NB4 (cell line): Measurements from ENCODE around the gene IL23R.

Experiments
- POLR2A ChIP-seq: IDR thresholded peaks from 2 replicates; pipeline ENCODE4 v1.6.1; 2011; ENCODE audit warnings: mild to moderate bottlenecking; ENCODE audit not compliant: insufficient read length; ENCODE audit errors: extremely low read depth
- TF ChIP-seq, protein P1 (sequence below): IDR thresholded peaks from one replicate; pipeline ENCODE4 v1.5.1; 2012; ENCODE audit warnings: low read depth, low read length
- TF ChIP-seq, protein P2 (sequence below): IDR thresholded peaks from 2 replicates; pipeline ENCODE4 v1.6.1; 2011; ENCODE audit warnings: low read depth, low read length

DNA sequence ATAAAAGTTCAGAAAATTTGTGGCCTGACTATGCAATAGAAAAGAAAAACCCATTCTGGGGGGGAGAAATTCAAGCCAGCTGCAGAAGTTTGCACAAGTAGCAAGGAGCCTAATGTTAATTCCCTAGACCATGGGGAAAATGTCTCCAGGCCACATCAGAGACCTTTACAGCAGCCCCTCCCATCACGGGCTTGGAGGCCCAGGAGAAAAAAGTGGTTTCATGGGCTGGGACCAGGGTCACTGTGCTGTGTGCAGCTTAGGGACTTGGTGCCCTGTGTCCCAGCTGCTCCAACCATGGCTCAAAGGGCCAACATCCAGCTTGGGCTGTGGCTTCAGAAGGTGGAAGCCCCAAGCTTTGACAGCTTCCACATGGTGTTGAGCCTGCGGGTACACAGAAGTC is 42.0 kb downstream of the IL23R start:
- TF ChIP-seq, protein P1, sequence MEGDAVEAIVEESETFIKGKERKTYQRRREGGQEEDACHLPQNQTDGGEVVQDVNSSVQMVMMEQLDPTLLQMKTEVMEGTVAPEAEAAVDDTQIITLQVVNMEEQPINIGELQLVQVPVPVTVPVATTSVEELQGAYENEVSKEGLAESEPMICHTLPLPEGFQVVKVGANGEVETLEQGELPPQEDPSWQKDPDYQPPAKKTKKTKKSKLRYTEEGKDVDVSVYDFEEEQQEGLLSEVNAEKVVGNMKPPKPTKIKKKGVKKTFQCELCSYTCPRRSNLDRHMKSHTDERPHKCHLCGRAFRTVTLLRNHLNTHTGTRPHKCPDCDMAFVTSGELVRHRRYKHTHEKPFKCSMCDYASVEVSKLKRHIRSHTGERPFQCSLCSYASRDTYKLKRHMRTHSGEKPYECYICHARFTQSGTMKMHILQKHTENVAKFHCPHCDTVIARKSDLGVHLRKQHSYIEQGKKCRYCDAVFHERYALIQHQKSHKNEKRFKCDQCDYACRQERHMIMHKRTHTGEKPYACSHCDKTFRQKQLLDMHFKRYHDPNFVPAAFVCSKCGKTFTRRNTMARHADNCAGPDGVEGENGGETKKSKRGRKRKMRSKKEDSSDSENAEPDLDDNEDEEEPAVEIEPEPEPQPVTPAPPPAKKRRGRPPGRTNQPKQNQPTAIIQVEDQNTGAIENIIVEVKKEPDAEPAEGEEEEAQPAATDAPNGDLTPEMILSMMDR: no peak
- TF ChIP-seq POLR2A: no peak
- TF ChIP-seq, protein P2, sequence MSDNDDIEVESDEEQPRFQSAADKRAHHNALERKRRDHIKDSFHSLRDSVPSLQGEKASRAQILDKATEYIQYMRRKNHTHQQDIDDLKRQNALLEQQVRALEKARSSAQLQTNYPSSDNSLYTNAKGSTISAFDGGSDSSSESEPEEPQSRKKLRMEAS: no peak
